Parathyroid adenoma (tissue), 2 donors: ENCODE results near the gene PHF11.

ENCODE experiments used
- H2AFZ ChIP-seq: fragments of 300-600 bp; sonication (generic); one replicate; pipeline ENCODE4 v1.7.0; 2017; ENCODE audit warnings: antibody characterized with exemption, mild to moderate bottlenecking
- H3K27ac ChIP-seq: fragments of 300-600 bp; sonication (generic); one replicate; pipeline ENCODE4 v1.7.0; 2017
- H3K27me3 ChIP-seq: fragments of 300-600 bp; sonication (generic); one replicate; pipeline ENCODE4 v1.7.0; 2017; ENCODE audit warnings: low read length; ENCODE audit not compliant: control insufficient read depth, insufficient read depth
- H3K36me3 ChIP-seq: fragments of 300-600 bp; sonication (generic); one replicate; pipeline ENCODE4 v1.7.0; 2017; ENCODE audit warnings: low read length; ENCODE audit not compliant: control insufficient read depth, insufficient read depth
- H3K4me1 ChIP-seq: fragments of 300-600 bp; sonication (generic); one replicate; pipeline ENCODE4 v1.7.0; 2017; ENCODE audit warnings: control low read depth
- H3K4me2 ChIP-seq: fragments of 300-600 bp; sonication (generic); one replicate; pipeline ENCODE4 v1.7.0; 2017; ENCODE audit warnings: low read length
- H3K4me3 ChIP-seq: fragments of 300-600 bp; sonication (generic); one replicate; pipeline ENCODE4 v1.7.0; 2017; ENCODE audit warnings: low read depth, low read length
- H3K79me2 ChIP-seq: fragments of 300-600 bp; sonication (generic); one replicate; pipeline ENCODE4 v1.7.0; 2017; ENCODE audit warnings: control low read depth
- H3K9ac ChIP-seq: fragments of 300-600 bp; sonication (generic); one replicate; pipeline ENCODE4 v1.7.0; 2017; ENCODE audit warnings: mild to moderate bottlenecking
- H3K9me3 ChIP-seq: fragments of 300-600 bp; sonication (generic); one replicate; pipeline ENCODE4 v1.7.0; 2017; ENCODE audit warnings: low read length; ENCODE audit not compliant: control insufficient read depth
- CTCF ChIP-seq: fragments of 300-600 bp; sonication (generic); IDR thresholded peaks from one replicate; pipeline ENCODE4 v1.7.0; 2017; ENCODE audit warnings: antibody characterized with exemption, mild to moderate bottlenecking
- donor health status: primary hyperparathyroidism.

PHF11 gene

GRCh38 chr13:49452725-49453457 is 42.9 kb upstream of the PHF11 start:
- no peak for TF ChIP-seq CTCF
- Histone ChIP-seq H3K36me3 (no peaks in the 10 kb centered on the region), H3K4me2 (peak overlapping the region; percentile 15), H3K4me3 (no peak overlapping the region), H3K4me1 (no peaks in the 10 kb centered on the region), H3K27ac (no peak overlapping the region), H3K9ac (no peak overlapping the region), H3K9me3 (no peaks in the 10 kb centered on the region), H2AFZ (no peak overlapping the region), H3K27me3 (no peaks in the 10 kb centered on the region), H3K79me2 (no peaks in the 10 kb centered on the region)

GRCh38 chr13:49453465-49453864 is 42.3 kb upstream of the PHF11 start:
- no peak for TF ChIP-seq CTCF
- no peaks in the 10 kb centered on the region for H3K36me3 ChIP-seq
- H3K9ac ChIP-seq: no peak overlapping the region
- H3K4me2 ChIP-seq: no peak overlapping the region
- H3K79me2 ChIP-seq: no peaks in the 10 kb centered on the region
- no peaks in the 10 kb centered on the region for H3K4me1 ChIP-seq
- no peaks in the 10 kb centered on the region for H3K9me3 ChIP-seq
- H2AFZ ChIP-seq: no peak overlapping the region
- no peak overlapping the region for H3K27ac ChIP-seq
- no peaks in the 10 kb centered on the region for H3K27me3 ChIP-seq
- H3K4me3 ChIP-seq: no peak overlapping the region

GRCh38 chr13:49454388-49455006 is 41.3 kb upstream of the PHF11 start:
- Histone ChIP-seq H3K36me3 (no peaks in the 10 kb centered on the region), H3K27ac (no peak overlapping the region), H3K79me2 (no peaks in the 10 kb centered on the region), H3K4me1 (no peaks in the 10 kb centered on the region), H2AFZ (no peak overlapping the region), H3K27me3 (no peaks in the 10 kb centered on the region), H3K9ac (no peak overlapping the region), H3K4me3 (no peak overlapping the region), H3K4me2 (no peak overlapping the region), H3K9me3 (no peaks in the 10 kb centered on the region)
- no peak for TF ChIP-seq CTCF

- H3K9me3 ChIP-seq: no peaks in the 10 kb centered on the region
- H3K4me2 ChIP-seq: no peak overlapping the region
- H3K27ac ChIP-seq: no peak overlapping the region
- H3K79me2 ChIP-seq: no peaks in the 10 kb centered on the region
- H3K4me3 ChIP-seq: no peak overlapping the region
- H3K4me1 ChIP-seq: no peaks in the 10 kb centered on the region
- no peak overlapping the region for H2AFZ ChIP-seq
- no peaks in the 10 kb centered on the region for H3K27me3 ChIP-seq
- no peaks in the 10 kb centered on the region for H3K36me3 ChIP-seq
- TF ChIP-seq CTCF: no peak
- H3K9ac ChIP-seq: no peak overlapping the region
Measured at GRCh38 chr13:49455007-49455398, 40.8 kb upstream of the PHF11 start.

- Histone ChIP-seq H3K9me3 (no peaks in the 10 kb centered on the region), H3K36me3 (no peaks in the 10 kb centered on the region), H3K79me2 (no peaks in the 10 kb centered on the region), H3K9ac (no peak overlapping the region), H3K27me3 (no peaks in the 10 kb centered on the region), H3K27ac (no peak overlapping the region), H3K4me2 (no peak overlapping the region), H3K4me3 (no peak overlapping the region), H2AFZ (no peak overlapping the region), H3K4me1 (no peaks in the 10 kb centered on the region)
- no peak for TF ChIP-seq CTCF
Measured at GRCh38 chr13:49456156-49456555, 39.6 kb upstream of the PHF11 start.
